Astrocyte (in vitro differentiated cells and primary cell): ENCODE results near the gene NCR2. TPM values are rescaled to one million over a fixed set of nuclear protein-coding genes. Genes with fewer than 3 reads are reported as not detected.

Source experiments
- DNase-seq: peaks from one replicate; pipeline ENCODE4 v3.0.0-alpha.2; 2010; ENCODE audit warnings: low read depth
- FAIRE-seq: peaks from 2 replicates; lab custom pipeline; 2011; peaks lifted over from hg19 to GRCh38; lab: Jason Lieb, UNC
- H2AFZ ChIP-seq: 2 replicates; pipeline ENCODE4 v1.6.0; 2012; ENCODE audit warnings: low read depth, low read length, inconsistent platforms
- H3K27ac ChIP-seq: 2 replicates; pipeline ENCODE4 v1.5.1; 2011; ENCODE audit warnings: low read depth, low read length, inconsistent platforms
- H3K27me3 ChIP-seq: 2 replicates; pipeline ENCODE4 v1.6.0; 2011; ENCODE audit warnings: low read length, inconsistent platforms; ENCODE audit not compliant: insufficient read depth
- H3K36me3 ChIP-seq: 2 replicates; pipeline ENCODE4 v1.5.1; 2011; ENCODE audit warnings: low read length, inconsistent platforms; ENCODE audit not compliant: insufficient read depth
- H3K4me1 ChIP-seq: 2 replicates; pipeline ENCODE4 v1.5.1; 2011; ENCODE audit warnings: low read length, inconsistent platforms; ENCODE audit not compliant: insufficient read depth
- H3K4me2 ChIP-seq: 2 replicates; pipeline ENCODE4 v1.6.0; 2012; ENCODE audit warnings: low read length, inconsistent platforms
- H3K4me3 ChIP-seq: 2 replicates; pipeline ENCODE4 v1.5.1; 2011; ENCODE audit warnings: low read depth, mild to moderate bottlenecking, low read length, inconsistent platforms; ENCODE audit not compliant: insufficient read depth
- H3K79me2 ChIP-seq: 2 replicates; pipeline ENCODE4 v1.6.0; 2012; ENCODE audit warnings: mild to moderate bottlenecking, low read length, inconsistent platforms; ENCODE audit not compliant: insufficient read depth
- H3K9ac ChIP-seq: 2 replicates; pipeline ENCODE4 v1.6.0; 2012; ENCODE audit warnings: mild to moderate bottlenecking, low read length, inconsistent platforms
- H3K9me3 ChIP-seq: 2 replicates; pipeline ENCODE4 v1.5.1; 2012; ENCODE audit warnings: low read depth, mild to moderate bottlenecking, low read length, inconsistent platforms; ENCODE audit not compliant: insufficient read depth
- H4K20me1 ChIP-seq: 2 replicates; pipeline ENCODE4 v1.6.0; 2012; ENCODE audit warnings: low read length, inconsistent platforms; ENCODE audit not compliant: insufficient read depth
- H3K27ac Mint-ChIP-seq: one replicate; pipeline ENCODE4 v1.8.0; 2021; ENCODE audit warnings: mild to moderate bottlenecking, mixed read lengths; ENCODE audit not compliant: unreplicated experiment
- H3K27me3 Mint-ChIP-seq: one replicate; pipeline ENCODE4 v1.8.0; 2021; ENCODE audit warnings: low read depth, mixed read lengths; ENCODE audit not compliant: unreplicated experiment
- H3K36me3 Mint-ChIP-seq: one replicate; pipeline ENCODE4 v1.8.0; 2021; ENCODE audit warnings: low read depth, mixed read lengths; ENCODE audit not compliant: unreplicated experiment
- H3K4me1 Mint-ChIP-seq: one replicate; pipeline ENCODE4 v1.8.0; 2021; ENCODE audit warnings: low read depth, mixed read lengths; ENCODE audit not compliant: unreplicated experiment
- H3K4me3 Mint-ChIP-seq: one replicate; pipeline ENCODE4 v1.8.0; 2021; ENCODE audit warnings: mild to moderate bottlenecking, moderate library complexity, mixed read lengths; ENCODE audit not compliant: unreplicated experiment
- H3K9me3 Mint-ChIP-seq: one replicate; pipeline ENCODE4 v1.8.0; 2021; ENCODE audit warnings: mild to moderate bottlenecking, mixed read lengths; ENCODE audit not compliant: unreplicated experiment
- CTCF ChIP-seq: IDR thresholded peaks from 2 replicates; pipeline ENCODE4 v1.5.1; 2011; ENCODE audit warnings: low read depth, mild to moderate bottlenecking, inconsistent platforms, low read length, moderate library complexity; ENCODE audit not compliant: insufficient read depth
- EZH2 ChIP-seq: IDR thresholded peaks from 2 replicates; pipeline ENCODE4 v1.6.1; 2012; ENCODE audit warnings: mild to moderate bottlenecking, low read length, inconsistent platforms; ENCODE audit not compliant: insufficient read depth
- total RNA-seq: library from RNA; stranded (reverse); gene quantifications from 2 replicates; pipeline ENCODE4 v1.2.1, GENCODE V29; 2021

The NCR2 gene
- total RNA-seq, 1 donor from 2014 or later: not detected

GRCh38 chr6:41318654-41319565 lies 16.5 kb upstream of the NCR2 start:
- Histone ChIP-seq H3K36me3 (no peaks in the 10 kb centered on the region), H3K9me3 (no peaks in the 10 kb centered on the region), H3K9ac (peak overlapping the region; percentile 28), H3K27me3 (peaks cover 31% of the 10 kb centered on the region), H4K20me1 (no peaks in the 10 kb centered on the region), H3K27ac (no peak overlapping the region), H2AFZ (peak overlapping the region; percentile 91), H3K4me3 (peak overlapping the region; percentile 49), H3K4me2 (peak overlapping the region; percentile 83), H3K79me2 (no peaks in the 10 kb centered on the region), H3K4me1 (peaks cover 8% of the 10 kb centered on the region)
- H3K4me1 Mint-ChIP-seq: peaks cover 4% of the 10 kb centered on the region
- H3K27me3 Mint-ChIP-seq: peaks cover 18% of the 10 kb centered on the region
- DNase-seq: peak; percentile 45
- peaks cover 2% of the 10 kb centered on the region for H3K36me3 Mint-ChIP-seq
- no peak for FAIRE-seq
- TF ChIP-seq CTCF (peak; percentile 97), EZH2 (no peak)
- H3K27ac Mint-ChIP-seq: no peak overlapping the region
- H3K9me3 Mint-ChIP-seq: no peaks in the 10 kb centered on the region
- H3K4me3 Mint-ChIP-seq: peak overlapping the region; percentile 72

GRCh38 chr6:41321183-41321582 lies 14.2 kb upstream of the NCR2 start:
- H3K9ac ChIP-seq: no peak overlapping the region
- Mint-ChIP-seq H3K9me3 (no peaks in the 10 kb centered on the region), H3K36me3 (peaks cover 2% of the 10 kb centered on the region), H3K27me3 (peaks cover 8% of the 10 kb centered on the region), H3K27ac (peak overlapping the region; percentile 55), H3K4me3 (no peak overlapping the region), H3K4me1 (peaks cover 4% of the 10 kb centered on the region)
- no peak overlapping the region for H3K4me2 ChIP-seq
- FAIRE-seq (no peak), DNase-seq (no peak)
- H2AFZ ChIP-seq: no peak overlapping the region
- H3K27ac ChIP-seq: no peak overlapping the region
- H4K20me1 ChIP-seq: no peaks in the 10 kb centered on the region
- H3K79me2 ChIP-seq: no peaks in the 10 kb centered on the region
- H3K36me3 ChIP-seq: no peaks in the 10 kb centered on the region
- H3K27me3 ChIP-seq: peaks cover 30% of the 10 kb centered on the region
- no peaks in the 10 kb centered on the region for H3K9me3 ChIP-seq
- H3K4me3 ChIP-seq: no peak overlapping the region
- H3K4me1 ChIP-seq: peaks cover 8% of the 10 kb centered on the region
- TF ChIP-seq EZH2: no peak
- no peak for TF ChIP-seq CTCF
